ENCODE data around the gene MYO16.

Gene MYO16

GRCh38 chr13:108922108-108922507, 292.7 kb downstream of the MYO16 start:
- Mint-ChIP-seq H3K4me3 (no peak overlapping the region), H3K4me1 (peaks cover 2% of the 10 kb centered on the region), H3K27ac (no peak overlapping the region), H3K36me3 (no peaks in the 10 kb centered on the region), H3K27me3 (peaks cover 4% of the 10 kb centered on the region), H3K9me3 (no peaks in the 10 kb centered on the region)
- CTCF ChIA-PET: no interaction called here
- DNase-seq: no peak

GRCh38 chr13:108923386-108924047, 294.1 kb downstream of the MYO16 start:
- CTCF ChIA-PET: no interaction called here
- H3K27ac Mint-ChIP-seq: no peak overlapping the region
- H3K9me3 Mint-ChIP-seq: no peaks in the 10 kb centered on the region
- no peak overlapping the region for H3K4me3 Mint-ChIP-seq
- no peaks in the 10 kb centered on the region for H3K36me3 Mint-ChIP-seq
- no peak for DNase-seq
- peaks cover 2% of the 10 kb centered on the region for H3K4me1 Mint-ChIP-seq
- peaks cover 13% of the 10 kb centered on the region for H3K27me3 Mint-ChIP-seq

GRCh38 chr13:108924134-108924533, 294.7 kb downstream of the MYO16 start:
- DNase-seq: no peak
- H3K4me1 Mint-ChIP-seq: peaks cover 2% of the 10 kb centered on the region
- H3K9me3 Mint-ChIP-seq: no peaks in the 10 kb centered on the region
- H3K27me3 Mint-ChIP-seq: peaks cover 13% of the 10 kb centered on the region
- CTCF ChIA-PET: interaction anchor here (0.8 kb wide), 1 partner anchor 8 kb away, joined by 3 read pairs; no protein-coding TSS in a partner anchor
- no peak overlapping the region for H3K27ac Mint-ChIP-seq
- H3K4me3 Mint-ChIP-seq: no peak overlapping the region
- H3K36me3 Mint-ChIP-seq: no peaks in the 10 kb centered on the region

- DNase-seq: no peak
- no peak overlapping the region for H3K4me3 Mint-ChIP-seq
- H3K9me3 Mint-ChIP-seq: no peaks in the 10 kb centered on the region
- H3K27ac Mint-ChIP-seq: no peak overlapping the region
- H3K27me3 Mint-ChIP-seq: peaks cover 13% of the 10 kb centered on the region
- H3K4me1 Mint-ChIP-seq: peaks cover 2% of the 10 kb centered on the region
- no peaks in the 10 kb centered on the region for H3K36me3 Mint-ChIP-seq
- CTCF ChIA-PET: interaction anchor here (0.8 kb wide), 1 partner anchor 9 kb away, joined by 3 read pairs; no protein-coding TSS in a partner anchor
Measured at GRCh38 chr13:108924541-108924940, 295.1 kb downstream of the MYO16 start.

- peaks cover 13% of the 10 kb centered on the region for H3K27me3 Mint-ChIP-seq
- no peak for DNase-seq
- no peak overlapping the region for H3K4me3 Mint-ChIP-seq
- H3K4me1 Mint-ChIP-seq: peaks cover 2% of the 10 kb centered on the region
- H3K36me3 Mint-ChIP-seq: no peaks in the 10 kb centered on the region
- no peaks in the 10 kb centered on the region for H3K9me3 Mint-ChIP-seq
- CTCF ChIA-PET: no interaction called here
- H3K27ac Mint-ChIP-seq: no peak overlapping the region
Measured at GRCh38 chr13:108925070-108925469, 295.7 kb downstream of the MYO16 start.

GRCh38 chr13:108926862-108927261, 297.5 kb downstream of the MYO16 start:
- no peaks in the 10 kb centered on the region for H3K4me1 Mint-ChIP-seq
- H3K4me3 Mint-ChIP-seq: no peak overlapping the region
- no peak for DNase-seq
- H3K36me3 Mint-ChIP-seq: no peaks in the 10 kb centered on the region
- CTCF ChIA-PET: no interaction called here
- H3K27me3 Mint-ChIP-seq: peaks cover 17% of the 10 kb centered on the region
- H3K9me3 Mint-ChIP-seq: no peaks in the 10 kb centered on the region
- H3K27ac Mint-ChIP-seq: no peak overlapping the region

- no peak overlapping the region for H3K27ac Mint-ChIP-seq
- no peaks in the 10 kb centered on the region for H3K4me1 Mint-ChIP-seq
- no peaks in the 10 kb centered on the region for H3K36me3 Mint-ChIP-seq
Measured at GRCh38 chr13:108927615-108928014, 298.2 kb downstream of the MYO16 start.

GRCh38 chr13:108929532-108930206, 300.3 kb downstream of the MYO16 start:
- Mint-ChIP-seq H3K4me1 (no peaks in the 10 kb centered on the region), H3K4me3 (no peak overlapping the region), H3K9me3 (no peaks in the 10 kb centered on the region), H3K27me3 (peaks cover 21% of the 10 kb centered on the region), H3K36me3 (no peaks in the 10 kb centered on the region), H3K27ac (no peak overlapping the region)
- CTCF ChIA-PET: no interaction called here
- DNase-seq: no peak

More at GRCh38 chr13:108927615-108928014, 298.2 kb downstream of the MYO16 start:
- peaks cover 17% of the 10 kb centered on the region for H3K27me3 Mint-ChIP-seq
- H3K9me3 Mint-ChIP-seq: no peaks in the 10 kb centered on the region
- DNase-seq: no peak
- CTCF ChIA-PET: no interaction called here
- H3K4me3 Mint-ChIP-seq: no peak overlapping the region

GRCh38 chr13:108932196-108932595, 302.8 kb downstream of the MYO16 start:
- no peaks in the 10 kb centered on the region for H3K9me3 Mint-ChIP-seq
- H3K36me3 Mint-ChIP-seq: no peaks in the 10 kb centered on the region
- DNase-seq: no peak
- H3K4me3 Mint-ChIP-seq: no peak overlapping the region
- CTCF ChIA-PET: no interaction called here
- peaks cover 21% of the 10 kb centered on the region for H3K27me3 Mint-ChIP-seq
- no peaks in the 10 kb centered on the region for H3K4me1 Mint-ChIP-seq
- no peak overlapping the region for H3K27ac Mint-ChIP-seq

- peaks cover 13% of the 10 kb centered on the region for H3K27me3 Mint-ChIP-seq
- DNase-seq: no peak
- H3K36me3 Mint-ChIP-seq: no peaks in the 10 kb centered on the region
- CTCF ChIA-PET: interaction anchor here (1.1 kb wide), 1 partner anchor 17 kb away, joined by 3 read pairs; no protein-coding TSS in a partner anchor
- no peaks in the 10 kb centered on the region for H3K9me3 Mint-ChIP-seq
- no peak overlapping the region for H3K4me3 Mint-ChIP-seq
- H3K27ac Mint-ChIP-seq: no peak overlapping the region
- H3K4me1 Mint-ChIP-seq: no peaks in the 10 kb centered on the region
Measured at GRCh38 chr13:108933061-108933460, 303.6 kb downstream of the MYO16 start.

GRCh38 chr13:108938155-108938554, 308.7 kb downstream of the MYO16 start:
- CTCF ChIA-PET: no interaction called here
- Mint-ChIP-seq H3K27ac (no peak overlapping the region), H3K36me3 (no peaks in the 10 kb centered on the region), H3K4me3 (no peak overlapping the region), H3K4me1 (no peaks in the 10 kb centered on the region), H3K9me3 (no peaks in the 10 kb centered on the region), H3K27me3 (peaks cover 10% of the 10 kb centered on the region)
- no peak for DNase-seq

- Mint-ChIP-seq H3K9me3 (no peaks in the 10 kb centered on the region), H3K4me1 (no peaks in the 10 kb centered on the region), H3K27me3 (peaks cover 10% of the 10 kb centered on the region), H3K36me3 (no peaks in the 10 kb centered on the region), H3K27ac (no peak overlapping the region), H3K4me3 (no peak overlapping the region)
- no peak for DNase-seq
- CTCF ChIA-PET: no interaction called here
Measured at GRCh38 chr13:108940121-108940520, 310.7 kb downstream of the MYO16 start.

- no peaks in the 10 kb centered on the region for H3K36me3 Mint-ChIP-seq
- no peak overlapping the region for H3K27ac Mint-ChIP-seq
- DNase-seq: no peak
- no peaks in the 10 kb centered on the region for H3K9me3 Mint-ChIP-seq
- no peaks in the 10 kb centered on the region for H3K27me3 Mint-ChIP-seq
- H3K4me1 Mint-ChIP-seq: no peaks in the 10 kb centered on the region
- CTCF ChIA-PET: no interaction called here
- no peak overlapping the region for H3K4me3 Mint-ChIP-seq
Measured at GRCh38 chr13:108943842-108944241, 314.4 kb downstream of the MYO16 start.

GRCh38 chr13:108944760-108945159, 315.3 kb downstream of the MYO16 start:
- Mint-ChIP-seq H3K4me1 (no peaks in the 10 kb centered on the region), H3K9me3 (no peaks in the 10 kb centered on the region), H3K36me3 (no peaks in the 10 kb centered on the region), H3K27me3 (no peaks in the 10 kb centered on the region), H3K27ac (no peak overlapping the region), H3K4me3 (no peak overlapping the region)
- DNase-seq: no peak
- CTCF ChIA-PET: no interaction called here

GRCh38 chr13:108947551-108948030, 318.2 kb downstream of the MYO16 start:
- Mint-ChIP-seq H3K4me1 (no peaks in the 10 kb centered on the region), H3K27ac (no peak overlapping the region), H3K36me3 (no peaks in the 10 kb centered on the region), H3K9me3 (no peaks in the 10 kb centered on the region), H3K27me3 (no peaks in the 10 kb centered on the region), H3K4me3 (no peak overlapping the region)
- CTCF ChIA-PET: no interaction called here
- no peak for DNase-seq

All from activated naive CD4-positive, alpha-beta T cell treated with anti-CD3 and anti-CD28 coated beads, Interleukin-2, amount 10 ng/mL, durations not matched to agents 7 days and 5 days (primary cell).